HUDEP-2 (cell line): ENCODE measurements around the gene CFD.
"Not testable (repeated sequence)": the region's sequence is repeated elsewhere in the genome, so short reads cannot be mapped to it uniquely, and the experiment has no call there.

ENCODE experiments used
- DNase-seq, 76 experiments: peaks; one replicate each; lab custom pipeline; 2025; ENCODE audit not compliant: unreplicated experiment in 76 of 76; lab: John Stamatoyannopoulos, UW

CFD gene

DNA sequence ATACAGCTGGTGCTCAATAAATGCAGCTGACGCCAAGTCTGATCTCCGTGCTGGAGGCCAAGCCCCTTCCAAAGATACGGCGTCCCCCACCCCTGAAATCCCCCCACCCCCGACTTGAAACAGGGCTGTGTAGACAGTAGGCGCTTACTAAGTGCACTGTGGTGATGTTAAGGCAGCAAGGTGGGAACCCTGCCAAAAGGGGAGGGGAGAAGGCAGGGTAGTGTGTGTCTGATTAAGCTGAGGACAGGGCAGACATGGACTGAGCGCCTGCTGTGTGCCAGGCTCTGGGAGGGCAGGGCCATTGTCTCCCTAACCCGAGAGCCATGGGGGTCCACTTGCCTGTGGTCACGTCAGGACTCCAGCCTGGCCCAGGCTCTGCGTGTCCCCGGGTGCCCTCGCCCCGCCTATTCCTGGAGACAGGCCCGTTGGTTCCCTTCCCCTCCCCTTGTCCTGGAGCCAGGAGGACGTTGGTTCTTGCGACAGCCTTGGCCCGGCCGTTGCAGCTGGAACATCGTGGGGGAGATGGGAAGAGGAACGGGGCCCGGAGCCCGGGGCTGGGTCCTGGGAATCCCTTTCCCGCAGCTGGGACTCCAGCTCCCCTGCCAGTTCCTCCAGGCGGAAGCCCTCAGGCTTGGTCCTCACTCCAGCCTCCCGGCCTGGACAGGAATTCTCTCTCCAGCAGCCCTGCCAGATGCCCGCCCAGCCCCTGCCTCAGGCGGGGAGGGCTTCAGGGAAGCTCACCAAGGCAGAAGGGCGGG lies 9.1 kb upstream of the CFD start:
- DNase-seq: peak in 55 of 76 experiments; percentile 13 to 82 (median 56)

DNA sequence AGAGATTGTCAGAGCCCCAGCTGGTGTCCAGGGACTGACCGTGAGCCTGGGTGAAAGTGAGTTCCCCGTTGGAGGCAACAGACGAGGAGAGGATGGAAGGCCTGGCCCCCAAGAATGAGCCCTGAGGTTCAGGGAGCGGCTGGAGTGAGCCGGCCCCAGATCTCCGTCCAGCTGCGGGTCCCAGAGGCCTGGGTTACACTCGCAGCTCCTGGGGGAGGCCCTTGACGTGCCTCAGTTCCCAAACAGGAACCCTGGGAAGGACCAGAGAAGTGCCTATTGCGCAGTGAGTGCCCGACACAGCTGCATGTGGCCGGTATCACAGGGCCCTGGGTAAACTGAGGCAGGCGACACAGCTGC lies 8.5 kb upstream of the CFD start:
- DNase-seq: no peak

- DNase-seq: no peak
These were observed 7.1 kb upstream of the CFD start, which contains the start of gene ELANE for GRCh38 chr19:852136-853013. Gene ELANE, plus strand, starts transcription at chr19:852303. Its CDS starts 26 bp downstream, at chr19:852329.

DNA sequence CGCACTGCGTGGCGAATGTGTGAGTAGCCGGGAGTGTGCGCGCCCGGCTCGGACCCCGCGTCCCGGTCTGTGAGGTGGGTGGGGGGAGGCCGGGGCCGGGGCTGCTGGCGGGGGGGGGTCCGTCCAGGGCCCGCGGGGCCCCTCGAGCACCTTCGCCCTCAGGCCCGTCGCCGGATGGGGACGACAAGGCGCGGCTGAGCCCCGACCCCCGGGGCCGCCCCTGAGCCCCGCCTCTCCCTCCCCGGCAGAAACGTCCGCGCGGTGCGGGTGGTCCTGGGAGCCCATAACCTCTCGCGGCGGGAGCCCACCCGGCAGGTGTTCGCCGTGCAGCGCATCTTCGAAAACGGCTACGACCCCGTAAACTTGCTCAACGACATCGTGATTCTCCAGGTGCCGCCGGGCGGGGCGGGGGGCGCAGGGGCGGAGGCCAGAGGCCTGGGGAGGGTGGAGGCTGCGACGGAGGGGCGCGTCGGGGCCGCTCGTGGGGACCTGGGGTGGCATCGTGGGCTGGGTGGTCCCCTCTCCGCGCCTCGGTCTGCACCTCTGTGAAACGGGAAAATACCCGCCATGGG lies 6.4 kb upstream of the CFD start:
- no peak for DNase-seq

DNA sequence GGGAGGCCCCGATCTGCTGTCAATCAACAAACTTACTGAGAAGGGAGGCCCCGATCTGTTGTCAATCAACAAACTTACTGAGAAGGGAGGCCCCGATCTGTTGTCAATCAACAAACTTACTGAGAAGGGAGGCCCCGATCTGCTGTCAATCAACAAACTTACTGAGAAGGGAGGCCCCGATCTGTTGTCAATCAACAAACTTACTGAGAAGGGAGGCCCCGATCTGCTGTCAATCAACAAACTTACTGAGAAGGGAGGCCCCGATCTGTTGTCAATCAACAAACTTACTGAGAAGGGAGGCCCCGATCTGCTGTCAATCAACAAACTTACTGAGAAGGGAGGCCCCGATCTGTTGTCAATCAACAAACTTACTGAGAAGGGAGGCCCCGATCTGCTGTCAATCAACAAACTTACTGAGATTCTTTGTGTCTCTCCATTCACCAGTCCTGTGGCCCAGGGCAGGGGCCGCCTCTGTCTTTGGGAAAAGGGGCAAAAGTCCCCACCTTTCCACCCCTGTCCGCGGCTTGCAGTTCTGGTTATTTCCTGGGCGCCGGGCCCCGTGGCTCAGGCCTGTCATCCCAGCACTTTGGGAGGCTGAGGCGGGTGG lies 5.7 kb upstream of the CFD start:
- DNase-seq: not testable (repeated sequence)

DNA sequence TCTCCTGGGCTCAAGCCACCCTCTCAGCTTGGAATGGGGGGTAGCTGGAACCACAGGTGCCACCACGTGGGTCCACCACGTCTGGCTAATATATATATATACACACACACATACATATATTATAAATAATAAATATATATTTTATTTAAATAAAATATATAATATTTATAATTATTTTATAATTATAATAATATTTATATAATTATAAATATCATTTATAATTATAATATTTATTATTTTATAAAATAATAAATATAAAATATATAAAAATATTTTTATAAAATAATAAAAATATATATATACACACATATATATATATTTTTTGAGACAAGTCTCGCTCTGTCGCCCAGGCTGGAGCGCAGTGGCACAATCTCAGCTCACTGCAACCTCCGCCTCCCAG lies 4.9 kb upstream of the CFD start:
- no peak for DNase-seq

GRCh38 chr19:855142-855541 lies 4.3 kb upstream of the CFD start:
- no peak for DNase-seq

GRCh38 chr19:855566-856120 lies 3.8 kb upstream of the CFD start:
- DNase-seq: no peak

DNA sequence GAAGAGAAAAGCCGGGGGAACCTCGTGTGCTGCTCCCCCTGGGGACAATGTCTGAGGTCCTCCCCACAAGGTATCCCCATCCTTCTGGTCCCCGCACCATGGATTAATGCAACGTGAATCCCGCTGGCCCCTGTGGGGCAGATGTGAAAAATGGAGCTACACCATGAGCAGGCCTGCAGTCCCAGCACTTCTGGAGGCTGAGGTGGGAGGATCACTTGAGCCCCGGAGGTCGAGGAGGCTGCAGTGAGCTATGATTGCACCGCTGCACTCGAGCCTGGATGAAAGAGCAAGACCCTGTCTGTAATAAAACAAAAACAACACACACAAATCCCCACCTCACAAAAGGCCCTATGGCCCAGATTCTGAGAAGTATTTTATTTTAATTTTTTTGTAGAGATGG lies 1.2 kb upstream of the CFD start:
- DNase-seq: no peak

DNA sequence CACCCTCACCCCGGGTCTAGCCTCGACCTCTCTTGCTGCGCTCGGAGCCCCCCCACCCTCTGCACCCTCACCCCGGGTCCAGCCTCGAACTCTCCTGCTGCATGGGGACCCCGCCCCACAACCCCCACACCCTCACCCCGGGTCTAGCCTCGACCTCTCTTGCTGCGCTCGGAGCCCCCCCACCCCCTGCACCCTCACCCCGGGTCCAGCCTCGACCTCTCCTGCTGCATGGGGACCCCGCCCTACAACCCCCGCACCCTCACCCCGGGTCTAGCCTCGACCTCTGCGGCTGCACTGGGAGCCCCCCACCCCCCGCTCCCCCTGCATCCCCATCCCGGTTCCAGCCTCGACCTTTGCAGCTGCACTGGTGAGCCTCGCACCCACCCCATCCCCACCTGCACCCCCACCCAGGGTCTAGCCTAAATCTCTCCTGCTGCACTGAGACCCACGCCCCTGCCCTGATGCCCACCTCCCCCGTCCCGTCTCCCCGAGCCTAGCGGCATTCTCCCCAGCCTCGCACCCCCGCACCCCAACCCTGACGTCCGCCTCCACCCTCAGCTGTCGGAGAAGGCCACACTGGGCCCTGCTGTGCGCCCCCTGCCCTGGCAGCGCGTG lies 1.8 kb downstream of the CFD start:
- no peak for DNase-seq

DNA sequence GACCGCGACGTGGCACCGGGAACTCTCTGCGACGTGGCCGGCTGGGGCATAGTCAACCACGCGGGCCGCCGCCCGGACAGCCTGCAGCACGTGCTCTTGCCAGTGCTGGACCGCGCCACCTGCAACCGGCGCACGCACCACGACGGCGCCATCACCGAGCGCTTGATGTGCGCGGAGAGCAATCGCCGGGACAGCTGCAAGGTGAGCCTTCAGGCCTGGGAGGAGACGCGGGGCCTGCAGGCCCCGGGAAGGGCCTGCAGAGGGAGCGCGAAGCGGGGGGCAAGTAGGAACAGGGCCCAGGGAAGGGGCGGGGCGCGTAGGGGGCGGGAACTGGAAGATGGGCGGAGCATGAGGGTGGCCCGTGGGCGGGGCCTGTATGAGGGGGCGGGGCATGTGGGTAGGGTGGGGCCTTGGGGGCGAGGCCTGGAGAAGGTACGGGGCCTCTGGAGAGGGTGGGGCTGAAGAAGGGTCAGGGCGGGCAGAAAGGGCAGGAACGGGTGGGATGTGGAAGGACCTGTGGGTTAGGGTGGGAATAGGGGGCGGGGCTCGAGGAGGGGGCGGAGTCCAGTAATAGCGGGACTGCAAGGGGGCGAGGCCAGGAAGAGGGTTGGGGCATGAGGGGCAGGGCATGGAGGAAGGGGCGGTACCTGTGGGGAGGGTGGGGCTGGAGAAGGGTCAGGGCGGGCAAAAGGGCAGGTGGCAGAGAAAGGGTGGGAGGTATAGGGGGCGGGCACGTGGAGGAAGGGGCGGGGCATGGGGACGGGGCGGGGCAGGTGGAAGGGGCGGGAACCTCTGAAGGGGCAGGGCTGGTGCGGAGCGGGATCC lies 2.5 kb downstream of the CFD start:
- peak in 65 of 76 experiments; percentile 22 to 94 (median 79) for DNase-seq

DNA sequence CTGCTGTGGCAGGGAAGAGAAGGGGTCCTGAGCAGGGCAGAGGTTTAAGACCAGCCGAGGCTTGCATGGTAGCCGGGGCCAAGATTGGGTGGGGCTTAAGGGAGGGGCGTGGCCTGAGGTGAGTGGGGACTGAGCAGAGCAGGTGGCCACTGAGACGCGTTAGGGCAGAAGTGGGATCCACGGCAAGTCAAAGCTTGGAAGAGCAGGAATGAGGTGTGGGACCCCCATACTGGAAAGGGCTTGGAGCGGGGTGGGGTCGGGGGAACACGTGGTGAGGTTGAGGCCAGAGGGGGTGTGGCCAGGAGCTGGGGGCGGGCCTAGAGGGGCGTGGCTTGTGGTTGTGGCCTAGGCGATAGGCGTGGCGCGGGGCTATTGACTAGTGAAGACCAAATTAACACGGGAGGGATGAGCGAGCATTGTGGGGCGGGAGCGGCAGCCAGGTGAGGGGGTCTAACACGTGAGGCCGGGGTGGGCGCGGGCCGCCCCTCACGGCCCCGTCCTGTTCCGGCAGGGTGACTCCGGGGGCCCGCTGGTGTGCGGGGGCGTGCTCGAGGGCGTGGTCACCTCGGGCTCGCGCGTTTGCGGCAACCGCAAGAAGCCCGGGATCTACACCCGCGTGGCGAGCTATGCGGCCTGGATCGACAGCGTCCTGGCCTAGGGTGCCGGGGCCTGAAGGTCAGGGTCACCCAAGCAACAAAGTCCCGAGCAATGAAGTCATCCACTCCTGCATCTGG lies 3.3 kb downstream of the CFD start:
- DNase-seq: peak in 57 of 76 experiments; percentile 20 to 86 (median 67)

GRCh38 chr19:863315-863620 lies 3.8 kb downstream of the CFD start:
- DNase-seq: no peak

GRCh38 chr19:866769-867300 lies 7.4 kb downstream of the CFD start:
- DNase-seq: no peak

- DNase-seq: no peak
These were observed 7.9 kb downstream of the CFD start for GRCh38 chr19:867301-867793.

DNA sequence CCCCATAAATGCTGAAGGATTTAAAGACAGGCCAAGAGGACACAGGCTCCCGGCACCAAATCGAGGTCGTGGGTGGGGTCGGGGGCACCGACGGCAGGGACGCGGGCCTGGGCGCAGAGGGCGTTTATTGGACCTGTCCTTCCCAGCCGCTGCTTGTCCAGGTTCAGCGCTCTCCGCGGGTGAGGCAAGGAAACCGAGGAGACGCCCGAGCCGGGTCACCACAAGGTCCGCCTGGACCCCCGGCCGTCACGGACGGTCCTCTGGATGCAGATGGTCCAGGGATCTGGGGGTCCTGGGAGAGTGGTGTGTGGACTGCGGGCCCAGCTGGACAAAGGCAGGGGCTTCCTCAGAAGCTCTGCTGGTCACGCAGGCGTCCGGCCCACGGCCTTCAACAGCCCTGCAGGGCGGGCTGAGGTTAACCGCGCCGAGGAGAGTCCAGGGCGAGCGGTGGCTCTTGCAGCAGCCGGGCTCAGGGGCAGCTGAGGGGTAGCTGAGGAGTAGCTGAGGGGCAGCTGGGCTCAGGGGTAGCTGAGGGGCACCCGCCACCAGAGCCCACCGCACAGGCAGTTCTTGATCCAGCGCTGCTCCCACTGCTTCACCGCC lies 8.5 kb downstream of the CFD start:
- DNase-seq: no peak

DNA sequence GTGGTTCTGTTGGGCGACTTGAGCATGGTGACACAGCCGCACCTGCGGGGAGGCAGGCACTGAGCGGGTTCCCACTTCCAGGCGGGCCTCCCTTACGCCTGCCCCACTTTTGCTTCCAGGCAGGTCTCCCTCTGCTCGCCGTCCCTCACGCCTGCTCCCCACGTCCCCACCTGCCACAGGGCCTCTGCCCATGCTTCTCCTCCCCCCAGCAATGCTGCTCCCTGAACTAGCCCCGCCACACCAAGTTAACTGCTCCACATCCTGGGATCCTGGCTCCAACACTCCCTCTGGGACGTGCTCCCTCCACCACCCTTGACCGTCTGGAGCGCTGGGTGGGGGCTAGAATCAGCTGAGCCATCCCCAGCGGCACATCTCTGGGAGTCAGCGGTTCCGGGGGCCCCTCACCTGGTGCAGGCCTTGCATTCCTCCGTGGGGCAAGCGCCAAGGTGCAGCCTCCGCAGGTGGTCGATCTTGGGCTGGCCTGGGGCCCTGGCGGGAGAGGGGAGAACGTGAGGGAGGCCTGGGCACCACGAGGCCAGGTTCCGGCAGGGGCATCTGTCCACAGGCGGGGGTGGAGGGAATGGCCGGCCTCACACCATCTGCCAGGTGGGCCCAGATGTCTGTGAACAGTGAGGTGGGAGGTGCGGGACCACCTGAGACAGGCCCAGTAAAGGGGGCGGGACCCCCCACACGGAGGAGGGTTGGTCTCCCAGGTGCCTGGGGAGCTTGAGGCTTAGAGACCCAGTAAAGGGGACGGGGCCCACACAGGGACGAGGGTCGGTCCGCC lies 9.2 kb downstream of the CFD start:
- DNase-seq: no peak
